H9 (cell line): ENCODE data around the gene TEKT5. TPM values are rescaled to one million over a fixed set of nuclear protein-coding genes. Genes with fewer than 3 reads are reported as not detected.

Experiments
- DNase-seq: peaks from one replicate; pipeline ENCODE4 v3.0.0-alpha.2; 2017
- H2AFZ ChIP-seq: one replicate; pipeline ENCODE4 v1.6.1; 2013; ENCODE audit warnings: mild to moderate bottlenecking, low read length, control low read depth, moderate library complexity
- H2AK5ac ChIP-seq: 2 replicates; pipeline ENCODE4 v1.6.1; 2013; ENCODE audit warnings: low read length, control low read depth, mixed read lengths; ENCODE audit not compliant: insufficient read length
- H2BK120ac ChIP-seq: one replicate; pipeline ENCODE4 v1.6.1; 2013; ENCODE audit warnings: low read depth, mild to moderate bottlenecking, low read length, control low read depth, inconsistent platforms; ENCODE audit not compliant: poor library complexity, severe bottlenecking
- H2BK12ac ChIP-seq: 2 replicates; pipeline ENCODE4 v1.6.1; 2013; ENCODE audit warnings: low read length, control low read depth, mixed read lengths, low read depth; ENCODE audit not compliant: insufficient read length
- H2BK15ac ChIP-seq: 2 replicates; pipeline ENCODE4 v1.6.1; 2013; ENCODE audit warnings: low read depth, low read length, control low read depth
- H2BK20ac ChIP-seq: one replicate; pipeline ENCODE4 v1.6.1; 2013; ENCODE audit warnings: low read depth, mild to moderate bottlenecking, low read length, control low read depth, inconsistent platforms; ENCODE audit not compliant: poor library complexity, severe bottlenecking
- H2BK5ac ChIP-seq: 2 replicates; pipeline ENCODE4 v1.6.1; 2013; ENCODE audit warnings: low read length, control low read depth, mixed read lengths; ENCODE audit not compliant: insufficient read length
- H3K14ac ChIP-seq: 2 replicates; pipeline ENCODE4 v1.6.1; 2013; ENCODE audit warnings: low read length, control low read depth; ENCODE audit not compliant: insufficient read depth
- H3K18ac ChIP-seq: 2 replicates; pipeline ENCODE4 v1.6.1; 2013; ENCODE audit warnings: low read depth, mild to moderate bottlenecking, mixed read lengths, low read length, control low read depth; ENCODE audit not compliant: insufficient read length
- H3K23ac ChIP-seq: 2 replicates; pipeline ENCODE4 v1.6.1; 2013; ENCODE audit warnings: low read length, control low read depth, mixed read lengths, low read depth; ENCODE audit not compliant: insufficient read length
- H3K23me2 ChIP-seq: 2 replicates; pipeline ENCODE4 v1.6.1; 2013; ENCODE audit warnings: low read depth, mild to moderate bottlenecking, mixed read lengths, low read length, control low read depth; ENCODE audit not compliant: insufficient read length, poor library complexity, severe bottlenecking
- H3K27ac ChIP-seq: 2 replicates; pipeline ENCODE4 v1.5.1; 2013; ENCODE audit warnings: low read length, control low read depth, mixed read lengths, low read depth; ENCODE audit not compliant: insufficient read length
- H3K27me3 ChIP-seq: 2 replicates; pipeline ENCODE4 v1.6.1; 2013; ENCODE audit warnings: low read length, control low read depth, inconsistent platforms; ENCODE audit not compliant: insufficient read depth
- H3K4ac ChIP-seq: 2 replicates; pipeline ENCODE4 v1.6.1; 2013; ENCODE audit warnings: low read depth, mild to moderate bottlenecking, control low read depth, inconsistent platforms, low read length, moderate library complexity
- H3K4me1 ChIP-seq: 2 replicates; pipeline ENCODE4 v1.6.1; 2013; ENCODE audit warnings: low read length, control low read depth, inconsistent platforms; ENCODE audit not compliant: insufficient read depth
- H3K4me2 ChIP-seq: 2 replicates; pipeline ENCODE4 v1.6.1; 2013; ENCODE audit warnings: low read length, control low read depth, mixed read lengths; ENCODE audit not compliant: insufficient read length, insufficient read depth
- H3K56ac ChIP-seq: 2 replicates; pipeline ENCODE4 v1.6.1; 2013; ENCODE audit warnings: low read depth, mild to moderate bottlenecking, mixed read lengths, low read length, control low read depth; ENCODE audit not compliant: insufficient read length
- H3K79me1 ChIP-seq: 2 replicates; pipeline ENCODE4 v1.6.1; 2013; ENCODE audit warnings: low read depth, mild to moderate bottlenecking, moderate library complexity, low read length, control low read depth, inconsistent platforms; ENCODE audit not compliant: insufficient read depth, poor library complexity, severe bottlenecking
- H3K79me2 ChIP-seq: 2 replicates; pipeline ENCODE4 v1.6.1; 2013; ENCODE audit warnings: low read length, control low read depth, inconsistent platforms; ENCODE audit not compliant: insufficient read depth
- H3K9ac ChIP-seq: 2 replicates; pipeline ENCODE4 v1.6.1; 2013; ENCODE audit warnings: low read length, control low read depth, mixed read lengths; ENCODE audit not compliant: insufficient read length; ENCODE audit errors: extremely low read depth
- H3K9me3 ChIP-seq: one replicate; pipeline ENCODE4 v1.6.1; 2013; ENCODE audit warnings: low read depth, low read length, inconsistent platforms; ENCODE audit not compliant: control insufficient read depth
- H3T11ph ChIP-seq: one replicate; pipeline ENCODE4 v1.6.1; 2013; ENCODE audit warnings: mild to moderate bottlenecking, low read length, control low read depth, inconsistent platforms
- H4K20me1 ChIP-seq: one replicate; pipeline ENCODE4 v1.6.1; 2013; ENCODE audit not compliant: control insufficient read depth, insufficient read length, insufficient read depth
- H4K5ac ChIP-seq: 2 replicates; pipeline ENCODE4 v1.6.1; 2013; ENCODE audit warnings: low read depth, mild to moderate bottlenecking, mixed read lengths, low read length, control low read depth; ENCODE audit not compliant: insufficient read length
- H4K8ac ChIP-seq: replicated peaks from 2 replicates; pipeline ENCODE4 v1.6.1; 2013; ENCODE audit warnings: low read length, control low read depth, mixed read lengths, low read depth; ENCODE audit not compliant: insufficient read length
- H4K91ac ChIP-seq: 2 replicates; pipeline ENCODE4 v1.6.1; 2013; ENCODE audit warnings: low read depth, mild to moderate bottlenecking, moderate library complexity, mixed read lengths, low read length, control low read depth; ENCODE audit not compliant: insufficient read length
- H3K27ac Mint-ChIP-seq, 3 experiments: 2 replicates in 2 of 3; 3 replicates in 1 of 3; pipeline ENCODE4 v1.8.0; 2020 to 2021; ENCODE audit warnings: mixed read lengths in 3 of 3, mild to moderate bottlenecking in 1 of 3, moderate library complexity in 1 of 3
- H3K27me3 Mint-ChIP-seq: 2 replicates; pipeline ENCODE4 v1.8.0; 2021; ENCODE audit warnings: low read depth, mild to moderate bottlenecking, moderate library complexity, mixed read lengths
- H3K36me3 Mint-ChIP-seq, 3 experiments: 2 replicates in 2 of 3; 3 replicates in 1 of 3; pipeline ENCODE4 v1.8.0; 2020 to 2021; ENCODE audit warnings: low read depth in 3 of 3, mixed read lengths in 3 of 3; ENCODE audit not compliant: insufficient read depth in 1 of 3
- H3K4me1 Mint-ChIP-seq, 2 experiments: 2 replicates each; pipeline ENCODE4 v1.8.0; 2020; ENCODE audit warnings: mixed read lengths in 2 of 2
- H3K4me3 Mint-ChIP-seq, 2 experiments: 2 replicates in 1 of 2; 3 replicates in 1 of 2; pipeline ENCODE4 v1.8.0; 2020 to 2021; ENCODE audit warnings: mild to moderate bottlenecking in 2 of 2, mixed read lengths in 2 of 2, moderate library complexity in 1 of 2
- H3K9me3 Mint-ChIP-seq, 2 experiments: 2 replicates in 1 of 2; 3 replicates in 1 of 2; pipeline ENCODE4 v1.8.0; 2020; ENCODE audit warnings: mild to moderate bottlenecking in 2 of 2, mixed read lengths in 2 of 2, moderate library complexity in 1 of 2
- CTCF ChIP-seq: fragments of 200-600 bp; sonication (generic); conservative IDR thresholded peaks from 3 replicates; pipeline ENCODE4 v1.8.0; 2021; ENCODE audit warnings: antibody characterized with exemption, mild to moderate bottlenecking
- WGBS: extraction: QIAGEN DNeasy Blood & Tissue Kit; methylation state at CpG from one replicate; pipeline ENCODE4 v1.1.7; 2013; ENCODE audit warnings: missing lambda C conversion rate, low lambda C conversion rate, mixed read lengths; ENCODE audit not compliant: insufficient read length; ENCODE audit errors: extremely low coverage; 5-methylcytosine and 5-hydroxymethylcytosine counted together
- total RNA-seq: library from RNA; stranded (reverse); gene quantifications from 2 replicates; pipeline ENCODE4 v1.2.1, GENCODE V29; 2021

Gene TEKT5
- total RNA-seq, 1 experiment from 2014 or later = 0.31 TPM

- Histone ChIP-seq H3K79me1 (no peaks in the 10 kb centered on the region), H3K4me2 (no peak overlapping the region), H2BK15ac (no peak overlapping the region), H3K56ac (no peak overlapping the region), H3K4ac (no peak overlapping the region), H3K14ac (no peak overlapping the region), H3K23ac (no peak overlapping the region), H4K91ac (no peak overlapping the region), H2BK120ac (no peak overlapping the region), H2BK20ac (no peak overlapping the region), H3K18ac (no peak overlapping the region), H2AK5ac (no peak overlapping the region), H3K9ac (no peak overlapping the region), H4K5ac (no peak overlapping the region), H3K27ac (no peak overlapping the region), H3K4me1 (peaks cover 2% of the 10 kb centered on the region; the same call in 1 of the 2 replicates), H2BK12ac (no peak overlapping the region), H4K20me1 (no peaks in the 10 kb centered on the region), H4K8ac (no peak overlapping the region), H3K27me3 (no peaks in the 10 kb centered on the region), H3T11ph (no peak overlapping the region), H2AFZ (no peak overlapping the region), H3K79me2 (no peaks in the 10 kb centered on the region), H2BK5ac (no peak overlapping the region), H3K9me3 (no peaks in the 10 kb centered on the region), H3K23me2 (no peaks in the 10 kb centered on the region)
- Mint-ChIP-seq H3K27ac (no peak overlapping the region), H3K4me1 (peaks cover 11 to 29% of the 10 kb centered on the region in 2 experiments), H3K4me3 (no peak overlapping the region), H3K27me3 (peaks cover 10% of the 10 kb centered on the region), H3K9me3 (no peaks in the 10 kb centered on the region; a peak in 1 of 5 replicates), H3K36me3 (no peaks in the 10 kb centered on the region; a peak in 1 of 7 replicates)
- no CpG with 5 or more reads among the region's 29 CpGs for WGBS
- no peak for DNase-seq
- no peak for TF ChIP-seq CTCF
Observed at GRCh38 chr16:10681310-10682308, 13.1 kb downstream of the TEKT5 start.
